ENCODE results near the gene MAP2K3.

Gene MAP2K3

GRCh38 chr17:21252796-21253645 is 31.5 kb upstream of the MAP2K3 start, which contains the start of gene NATD1:
NATD1 (minus strand) TSS chr17:21253410; CDS start chr17:21253264, 146 bp downstream.
- DNase-seq = peak; percentile 72

- no peak for DNase-seq
Observed at GRCh38 chr17:21253646-21254441, 30.7 kb upstream of the MAP2K3 start.

GRCh38 chr17:21258593-21258992 is 25.9 kb upstream of the MAP2K3 start:
- no peak for DNase-seq

- no peak for DNase-seq
Observed at GRCh38 chr17:21262259-21262993, 22.1 kb upstream of the MAP2K3 start.

- no peak for DNase-seq
Observed at GRCh38 chr17:21263376-21263775, 21.1 kb upstream of the MAP2K3 start.

GRCh38 chr17:21268596-21269188 is 15.8 kb upstream of the MAP2K3 start:
- DNase-seq = no peak

GRCh38 chr17:21269394-21269793 is 15.1 kb upstream of the MAP2K3 start:
- no peak for DNase-seq

- DNase-seq = no peak
Observed at GRCh38 chr17:21271454-21272183, 12.9 kb upstream of the MAP2K3 start.

- no peak for DNase-seq
Observed at GRCh38 chr17:21272250-21272649, 12.3 kb upstream of the MAP2K3 start.

GRCh38 chr17:21272881-21273792 is 11.4 kb upstream of the MAP2K3 start:
- DNase-seq = peak; percentile 89

- DNase-seq = no peak
Observed at GRCh38 chr17:21275047-21275578, 9.4 kb upstream of the MAP2K3 start.

- DNase-seq = peak; percentile 79
Observed at GRCh38 chr17:21275579-21276263, 8.8 kb upstream of the MAP2K3 start.

GRCh38 chr17:21276264-21276588 is 8.3 kb upstream of the MAP2K3 start:
- DNase-seq = no peak

GRCh38 chr17:21277332-21277731 is 7.2 kb upstream of the MAP2K3 start:
- DNase-seq = no peak

GRCh38 chr17:21278450-21279197 is 5.9 kb upstream of the MAP2K3 start:
- no peak for DNase-seq

- DNase-seq = no peak
Observed at GRCh38 chr17:21279198-21279535, 5.3 kb upstream of the MAP2K3 start.

GRCh38 chr17:21279582-21279981 is 4.9 kb upstream of the MAP2K3 start:
- no peak for DNase-seq

- DNase-seq = peak; percentile 60
Observed at GRCh38 chr17:21280081-21280518, 4.4 kb upstream of the MAP2K3 start.

- peak; percentile 94 for DNase-seq
Observed at GRCh38 chr17:21282231-21282630, 2.3 kb upstream of the MAP2K3 start.

- DNase-seq = no peak
Observed at GRCh38 chr17:21282850-21283249, 1.7 kb upstream of the MAP2K3 start.
